Body of pancreas (tissue), 4 donors: ENCODE measurements around the gene PIK3R5. TPM values are rescaled to one million over a fixed set of nuclear protein-coding genes. Genes with fewer than 3 reads are reported as not detected.

Experiments used
- ATAC-seq: fragments of 150-250 bp; one replicate; pipeline ENCODE4 v1.9.1; 2016
- DNase-seq, 4 donors: peaks; one replicate each; pipeline ENCODE4 v3.0.0-alpha.2; 2019
- H3K27ac ChIP-seq, 4 donors: fragments of 200-600 bp; sonication (generic); 1 replicate in 3 of 4; 2 replicates in 1 of 4; pipeline versions ENCODE4 v1.5.1 to v1.6.1; 2016 to 2019; ENCODE audit warnings: mild to moderate bottlenecking in 1 of 4, mixed read lengths in 1 of 4, moderate library complexity in 1 of 4
- H3K27me3 ChIP-seq, 2 donors: fragments of 200-600 bp; sonication (generic); one replicate each; pipeline ENCODE4 v1.6.0; 2016; ENCODE audit warnings: mild to moderate bottlenecking in 1 of 2
- H3K36me3 ChIP-seq, 2 donors: fragments of 200-600 bp; sonication (generic); replicated peaks in 1 of 2; 2 replicates each; pipeline ENCODE4 v1.5.1; 2016; ENCODE audit warnings: low read depth in 2 of 2; ENCODE audit not compliant: insufficient read depth in 1 of 2
- H3K4me1 ChIP-seq: fragments of 200-600 bp; sonication (generic); one replicate; pipeline ENCODE4 v1.6.0; 2016
- H3K4me3 ChIP-seq, 2 donors: fragments of 200-600 bp; sonication (generic); 1 replicate in 1 of 2; 2 replicates in 1 of 2; pipeline ENCODE4 v1.5.1; 2016 to 2019
- H3K9me3 ChIP-seq, 3 donors: fragments of 200-600 bp; sonication (generic); 1 replicate in 2 of 3; 2 replicates in 1 of 3; pipeline ENCODE4 v1.5.1; 2016
- POLR2A ChIP-seq, 3 donors: fragments of 450-650 bp; IDR thresholded peaks; one replicate each; pipeline ENCODE4 v1.6.1; 2016; ENCODE audit warnings: antibody characterized with exemption in 3 of 3, mild to moderate bottlenecking in 2 of 3
- WGBS, 2 donors: methylation state at CpG; one replicate each; pipeline ENCODE4 v1.1.5; 2017; 5-methylcytosine and 5-hydroxymethylcytosine counted together
- intact Hi-C: fragments of 100-400 bp; cut with DNase I; formaldehyde crosslinking; loops from one replicate; pipeline ENCODE4 v1.15.1; 2023
- total RNA-seq, 2 donors: library from RNA; depleted of rRNA; stranded (reverse); fragments of >200 nt; gene quantifications; one replicate each; pipeline ENCODE4 v1.1.0, GENCODE V29; 2016
- TF ChIP-seq, protein P1 (sequence below), 7 experiments: fragments of 450-650 bp in 4 of 7; fragments of 200-600 bp in 3 of 7; sonication (generic) in 3 of 7; IDR thresholded peaks; one replicate each; pipeline ENCODE4 v1.5.1; 2016 to 2019; ENCODE audit warnings: antibody characterized with exemption in 7 of 7

The PIK3R5 gene
- total RNA-seq, 2 donors from 2014 or later, result 4.6 to 4.7 TPM

DNA sequence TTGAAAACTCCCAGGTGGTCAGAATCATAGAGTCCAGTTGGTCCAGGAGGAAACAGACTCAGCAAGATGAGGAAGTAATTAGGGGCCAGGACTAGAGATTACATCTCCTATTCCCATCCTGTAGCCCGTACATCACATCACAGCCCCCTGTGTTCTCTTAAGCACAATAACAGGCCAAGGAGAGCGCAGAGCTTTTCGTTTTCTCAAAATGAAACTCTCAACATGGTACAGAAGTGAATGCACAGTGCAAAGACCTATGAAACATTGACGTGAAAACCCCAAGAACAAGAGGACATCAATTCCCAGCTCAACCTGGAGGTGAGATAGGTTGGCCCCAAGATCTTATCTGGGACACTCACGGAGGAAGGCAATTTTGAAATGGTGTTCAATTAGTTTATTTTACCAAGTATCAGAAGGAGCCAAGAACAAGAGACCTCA lies 9.0 kb downstream of the PIK3R5 start:
- H3K4me3 ChIP-seq, result no peak overlapping the region
- intact Hi-C loops, result no loop called here
- H3K9me3 ChIP-seq, result no peaks in the 10 kb centered on the region
- DNase-seq (no peak), ATAC-seq (no peak)
- peak overlapping the region in 1 of 4 donors; percentile 54 for H3K27ac ChIP-seq
- H3K4me1 ChIP-seq, result no peaks in the 10 kb centered on the region
- TF ChIP-seq, protein P1, sequence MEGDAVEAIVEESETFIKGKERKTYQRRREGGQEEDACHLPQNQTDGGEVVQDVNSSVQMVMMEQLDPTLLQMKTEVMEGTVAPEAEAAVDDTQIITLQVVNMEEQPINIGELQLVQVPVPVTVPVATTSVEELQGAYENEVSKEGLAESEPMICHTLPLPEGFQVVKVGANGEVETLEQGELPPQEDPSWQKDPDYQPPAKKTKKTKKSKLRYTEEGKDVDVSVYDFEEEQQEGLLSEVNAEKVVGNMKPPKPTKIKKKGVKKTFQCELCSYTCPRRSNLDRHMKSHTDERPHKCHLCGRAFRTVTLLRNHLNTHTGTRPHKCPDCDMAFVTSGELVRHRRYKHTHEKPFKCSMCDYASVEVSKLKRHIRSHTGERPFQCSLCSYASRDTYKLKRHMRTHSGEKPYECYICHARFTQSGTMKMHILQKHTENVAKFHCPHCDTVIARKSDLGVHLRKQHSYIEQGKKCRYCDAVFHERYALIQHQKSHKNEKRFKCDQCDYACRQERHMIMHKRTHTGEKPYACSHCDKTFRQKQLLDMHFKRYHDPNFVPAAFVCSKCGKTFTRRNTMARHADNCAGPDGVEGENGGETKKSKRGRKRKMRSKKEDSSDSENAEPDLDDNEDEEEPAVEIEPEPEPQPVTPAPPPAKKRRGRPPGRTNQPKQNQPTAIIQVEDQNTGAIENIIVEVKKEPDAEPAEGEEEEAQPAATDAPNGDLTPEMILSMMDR (IDR thresholded peaks at IDR 0.05), result no peak
- no peaks in the 10 kb centered on the region for H3K27me3 ChIP-seq
- H3K36me3 ChIP-seq, result no peaks in the 10 kb centered on the region
- WGBS, 2 donors, result 37% methylated on average over 5 of the region's 5 CpGs

DNA sequence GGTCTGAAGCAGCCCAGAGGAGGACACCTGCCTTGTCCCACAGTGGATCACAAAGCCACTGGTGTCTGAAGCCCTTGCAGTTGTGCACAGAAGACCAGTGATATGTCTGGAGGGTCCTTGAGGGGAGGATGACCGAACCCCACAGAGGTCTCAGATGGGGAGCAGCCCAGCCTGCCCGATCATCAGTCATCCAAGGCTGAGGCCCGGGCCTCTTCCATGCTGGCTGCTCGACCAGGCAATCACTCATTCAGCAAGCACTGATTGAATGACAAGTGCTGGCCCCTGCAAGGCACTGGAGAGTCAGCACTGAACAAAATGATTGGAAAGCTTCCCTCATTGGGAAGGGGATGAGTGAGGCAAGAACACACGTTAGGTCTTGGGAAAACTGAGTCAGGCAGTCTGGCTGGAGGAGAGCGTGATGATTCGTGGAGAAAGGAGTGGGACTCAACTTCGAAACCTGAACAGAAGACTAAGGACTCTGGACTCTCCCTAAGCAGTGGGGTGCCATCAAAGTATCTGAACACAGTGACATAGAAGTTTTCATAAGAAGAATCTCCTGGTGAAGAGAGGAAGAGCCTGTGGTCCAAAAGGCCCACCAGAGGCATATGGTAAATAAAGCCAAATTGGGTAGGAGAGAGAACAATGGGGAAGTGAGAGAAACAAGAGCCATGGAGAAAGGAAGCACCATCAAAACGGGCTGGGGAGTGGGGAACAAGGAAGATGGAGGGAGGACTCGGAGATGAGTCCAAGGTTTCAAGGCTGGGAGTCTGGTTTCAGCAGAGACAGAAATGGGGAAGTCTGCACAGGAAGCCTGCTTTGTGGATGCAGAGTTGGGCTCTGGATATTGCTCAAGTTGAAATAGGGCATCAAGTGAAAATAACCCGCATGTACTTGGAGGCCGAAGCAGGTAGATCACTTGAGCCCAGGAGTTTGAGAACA lies 10.2 kb downstream of the PIK3R5 start:
- peak in 1 of 4 donors; percentile 65 for DNase-seq
- no peak for ATAC-seq
- H3K4me1 ChIP-seq, result no peaks in the 10 kb centered on the region
- no peaks in the 10 kb centered on the region for H3K27me3 ChIP-seq
- no peaks in the 10 kb centered on the region for H3K36me3 ChIP-seq
- WGBS, 2 donors, result 61 to 65% methylated on average over 9 to 12 of the region's 12 CpGs
- TF ChIP-seq, protein P1 (IDR thresholded peaks at IDR 0.05), result no peak
- TF ChIP-seq POLR2A (IDR thresholded peaks at IDR 0.05), result no peak
- no peak overlapping the region for H3K4me3 ChIP-seq
- intact Hi-C loops, result no loop called here
- peak overlapping the region in 1 of 4 donors; percentile 60 for H3K27ac ChIP-seq
- no peaks in the 10 kb centered on the region for H3K9me3 ChIP-seq

DNA sequence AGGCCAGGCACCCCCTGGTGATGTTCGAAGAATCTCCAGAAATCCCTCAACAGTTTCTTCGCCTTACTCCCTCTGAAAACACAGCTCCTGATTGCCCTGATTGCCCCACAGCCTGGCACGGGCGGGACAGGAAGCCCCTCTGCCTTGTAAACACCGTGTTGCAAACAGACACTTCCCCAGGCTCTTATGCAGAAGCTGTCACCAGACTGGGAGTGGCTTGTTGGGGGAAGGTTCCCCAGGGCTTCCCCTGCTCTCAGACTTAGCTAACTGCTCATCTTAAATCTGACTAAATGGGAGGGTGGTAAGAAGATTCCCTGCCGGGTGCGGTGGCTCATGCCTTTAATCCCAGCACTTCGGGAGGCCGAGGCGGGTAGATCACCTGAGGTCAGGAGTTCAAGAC lies 11.2 kb downstream of the PIK3R5 start:
- intact Hi-C loops, result no loop called here
- 28 to 48% methylated on average over 9 to 10 of the region's 10 CpGs for WGBS, 2 donors
- Histone ChIP-seq H3K27me3 (no peaks in the 10 kb centered on the region), H3K36me3 (no peaks in the 10 kb centered on the region), H3K9me3 (no peaks in the 10 kb centered on the region), H3K27ac (peak overlapping the region in 1 of 4 donors; percentile 60), H3K4me3 (no peak overlapping the region), H3K4me1 (no peaks in the 10 kb centered on the region)
- peak in 3 of 4 donors; percentile 22 to 78 (median 23) for DNase-seq
- TF ChIP-seq POLR2A (IDR thresholded peaks at IDR 0.05), result peak in 1 of 3 donors; percentile 21
- TF ChIP-seq, protein P1 (IDR thresholded peaks at IDR 0.05), result no peak
- ATAC-seq, result no peak

DNA sequence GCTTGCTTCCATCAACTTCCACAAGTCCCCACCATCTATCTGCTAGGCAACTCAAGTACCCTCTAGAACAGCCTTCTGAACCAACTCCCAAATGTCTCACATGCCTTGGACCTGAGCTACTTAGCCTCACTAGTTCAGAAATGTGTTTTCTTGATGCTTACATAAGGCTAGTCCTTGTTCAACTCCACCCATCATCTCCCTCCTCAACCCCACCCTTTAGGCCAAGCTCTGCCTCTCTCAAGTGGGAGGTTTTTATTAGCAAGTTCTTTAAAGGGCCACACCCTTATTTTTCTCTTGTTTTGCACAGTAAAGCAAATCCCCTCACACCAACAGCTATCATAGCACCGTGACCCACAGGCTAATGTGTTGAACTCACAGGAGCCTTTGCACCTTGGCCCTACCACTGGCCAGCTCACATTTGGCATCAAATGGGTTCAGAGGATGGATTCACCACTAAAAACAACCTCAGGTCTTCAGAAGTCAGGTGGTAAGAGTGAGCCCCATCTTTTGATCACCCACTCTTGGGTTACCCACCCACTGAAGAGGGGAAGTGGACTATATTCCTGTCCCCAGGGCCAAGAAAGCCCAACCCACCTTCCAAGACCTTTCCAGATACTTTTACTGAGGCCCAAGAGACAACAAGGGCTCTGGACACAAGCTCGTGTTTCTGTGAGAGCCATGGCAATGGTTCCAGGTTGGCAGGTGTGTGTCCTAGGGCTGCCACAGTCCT lies 12.2 kb downstream of the PIK3R5 start:
- Histone ChIP-seq H3K9me3 (no peaks in the 10 kb centered on the region), H3K4me3 (no peak overlapping the region), H3K36me3 (no peaks in the 10 kb centered on the region), H3K4me1 (no peaks in the 10 kb centered on the region), H3K27me3 (no peaks in the 10 kb centered on the region), H3K27ac (peak overlapping the region in 1 of 4 donors; percentile 60)
- DNase-seq (no peak), ATAC-seq (no peak)
- WGBS, 2 donors, result 62 to 66% methylated on average over 1 to 2 of the region's 2 CpGs
- no peak for TF ChIP-seq POLR2A (IDR thresholded peaks at IDR 0.05)
- TF ChIP-seq, protein P1 (IDR thresholded peaks at IDR 0.05), result no peak
- intact Hi-C loops, result no loop called here
